ENCODE measurements around the gene ZNF415. TPM values are rescaled to one million over a fixed set of nuclear protein-coding genes. Genes with fewer than 3 reads are reported as not detected.
A peak's percentile ranks its signal among the peaks of the same experiment; 100 is the strongest.
"Not testable (repeated sequence)": the region's sequence is repeated elsewhere in the genome, so short reads cannot be mapped to it uniquely, and the experiment has no call there.

The ZNF415 gene
- total and polyA plus RNA-seq, 9 donors: 9.2 to 13.4 (median 12.5) TPM

DNA sequence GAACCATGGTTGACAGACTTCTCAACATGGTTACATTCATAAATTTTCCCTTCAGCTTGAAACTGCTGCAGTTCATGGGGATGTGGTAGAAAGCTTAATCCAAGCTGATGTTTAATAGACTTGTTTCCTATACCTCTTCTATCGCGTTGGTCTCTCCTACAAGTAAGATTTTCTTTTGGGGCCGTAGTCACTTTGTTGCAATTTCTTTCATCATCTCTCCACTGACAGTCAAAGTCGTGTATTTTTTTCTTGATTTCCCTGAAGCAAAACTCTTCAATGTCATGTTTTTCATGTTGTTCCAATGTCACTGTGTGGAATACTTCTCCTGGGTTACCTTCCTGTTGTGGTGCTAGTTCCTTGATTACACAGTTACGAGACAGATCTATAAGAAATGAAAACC, 23.2 kb downstream of the ZNF415 start:
- WGBS (ENCODE audit: insufficient coverage): 83% methylated on average over 1 of the region's 5 CpGs
- H3K4me1 ChIP-seq (ENCODE audit: control insufficient read depth, insufficient read depth, low read length): no peaks in the 10 kb centered on the region
- no peak overlapping the region for H3K27ac ChIP-seq (ENCODE audit: low read length)
- DNase-seq: no peak
- no peaks in the 10 kb centered on the region for H3K9me3 ChIP-seq (replicated peaks; ENCODE audit: control insufficient read depth, low read depth, low read length)
- no peaks in the 10 kb centered on the region for H3K27me3 ChIP-seq (ENCODE audit: control insufficient read depth, insufficient read depth, low read length)
- peaks cover 26% of the 10 kb centered on the region for H3K36me3 ChIP-seq (ENCODE audit: control insufficient read depth, insufficient read depth, low read length)
- no peak overlapping the region for H3K4me3 ChIP-seq (ENCODE audit: low read length)

DNA sequence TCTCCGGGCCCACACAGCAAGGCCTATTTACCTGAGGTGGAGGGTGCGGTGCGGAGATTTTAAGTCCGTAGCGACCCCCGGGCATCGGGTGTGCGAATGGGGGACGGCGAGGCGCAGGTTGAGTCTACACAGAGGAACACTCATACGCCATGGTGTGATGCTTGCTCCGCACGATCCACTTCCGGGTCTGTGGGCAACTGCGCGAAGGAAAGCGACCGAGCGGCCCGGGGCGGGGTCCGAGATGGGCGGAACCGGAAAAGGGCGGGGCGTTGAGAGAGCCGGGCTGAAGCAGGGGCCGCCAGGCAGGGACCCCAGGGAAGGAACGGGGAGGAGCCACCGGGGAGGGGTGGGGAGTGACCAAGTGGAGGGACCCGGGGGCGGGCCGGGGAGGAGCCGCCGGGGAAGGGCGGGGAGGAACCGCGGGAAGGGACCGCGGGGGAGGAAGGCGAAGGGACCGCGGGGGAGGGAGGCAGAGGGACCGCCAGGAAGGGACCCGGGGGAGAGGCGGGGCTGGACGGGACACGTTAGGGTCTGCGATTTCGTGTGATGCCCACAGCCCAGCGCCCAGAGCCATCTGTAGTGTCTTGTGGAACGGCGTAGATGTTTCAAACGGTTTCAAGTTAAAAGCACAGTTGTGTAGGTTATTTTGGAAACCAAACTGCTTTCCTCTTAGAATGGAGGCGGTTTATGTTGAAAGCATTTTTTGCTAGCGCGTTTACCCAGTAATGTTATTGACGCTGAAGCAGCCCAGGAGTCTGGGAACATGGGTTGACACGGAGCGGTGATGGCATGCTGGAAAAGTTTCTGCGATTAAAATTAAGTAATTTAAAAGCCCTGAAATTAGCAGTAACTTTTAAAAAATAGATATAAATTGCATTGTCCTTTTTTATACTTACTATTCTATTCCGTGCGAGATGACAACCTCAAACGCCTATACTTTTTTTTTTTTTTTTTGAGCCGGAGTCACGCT, 29.2 kb downstream of the ZNF415 start, which contains the start of gene ZNF160:
ZNF160 (minus strand) TSS at position 189 of the 970 bp plus-strand sequence. CDS start 17,146 bp downstream, outside the sequence.
- WGBS (ENCODE audit: insufficient coverage): 2% methylated on average over 59 of the region's 67 CpGs
- Histone ChIP-seq H3K4me3 (ENCODE audit: low read length) (peak within 1 kb of the TSS; percentile 82), H3K4me1 (ENCODE audit: control insufficient read depth, insufficient read depth, low read length) (peaks cover 13% of the 10 kb centered on the region), H3K9me3 (replicated peaks; ENCODE audit: control insufficient read depth, low read depth, low read length) (no peaks in the 10 kb centered on the region), H3K36me3 (ENCODE audit: control insufficient read depth, insufficient read depth, low read length) (peaks cover 12% of the 10 kb centered on the region), H3K27ac (ENCODE audit: low read length) (peak within 1 kb of the TSS; percentile 95), H3K27me3 (ENCODE audit: control insufficient read depth, insufficient read depth, low read length) (no peaks in the 10 kb centered on the region)
- peak; percentile 99 for DNase-seq

DNA sequence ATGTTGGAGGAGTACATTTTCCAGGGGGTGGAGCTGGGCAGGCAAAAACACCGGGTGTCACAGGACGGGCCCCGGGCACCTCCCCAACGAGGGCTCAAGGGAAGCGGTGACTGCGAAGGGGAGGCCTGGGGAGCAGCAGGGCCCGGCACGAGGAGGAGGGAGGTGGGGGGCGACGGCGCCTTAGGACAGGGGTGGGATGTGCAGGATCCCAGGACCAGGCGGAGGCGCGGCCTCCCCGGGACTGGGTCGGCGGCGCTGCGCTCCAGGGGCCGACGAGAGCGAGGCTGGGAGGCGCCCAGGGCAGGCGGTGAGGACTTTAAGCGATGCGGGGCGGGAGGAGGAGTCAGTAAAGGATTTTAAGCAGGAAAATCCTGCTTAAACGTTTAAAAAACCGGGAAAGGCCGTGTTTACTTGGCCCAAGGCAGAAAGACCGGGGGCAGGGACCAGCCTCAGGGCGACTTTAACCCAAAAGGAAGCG, 29.9 kb downstream of the ZNF415 start:
- Histone ChIP-seq H3K4me1 (ENCODE audit: control insufficient read depth, insufficient read depth, low read length) (peaks cover 13% of the 10 kb centered on the region), H3K27ac (ENCODE audit: low read length) (peak overlapping the region; percentile 95), H3K4me3 (ENCODE audit: low read length) (peak overlapping the region; percentile 82), H3K36me3 (ENCODE audit: control insufficient read depth, insufficient read depth, low read length) (peaks cover 15% of the 10 kb centered on the region), H3K9me3 (replicated peaks; ENCODE audit: control insufficient read depth, low read depth, low read length) (no peaks in the 10 kb centered on the region), H3K27me3 (ENCODE audit: control insufficient read depth, insufficient read depth, low read length) (no peaks in the 10 kb centered on the region)
- peak; percentile 52 for DNase-seq
- under 1% methylated on average over 33 of the region's 33 CpGs for WGBS (ENCODE audit: insufficient coverage)

DNA sequence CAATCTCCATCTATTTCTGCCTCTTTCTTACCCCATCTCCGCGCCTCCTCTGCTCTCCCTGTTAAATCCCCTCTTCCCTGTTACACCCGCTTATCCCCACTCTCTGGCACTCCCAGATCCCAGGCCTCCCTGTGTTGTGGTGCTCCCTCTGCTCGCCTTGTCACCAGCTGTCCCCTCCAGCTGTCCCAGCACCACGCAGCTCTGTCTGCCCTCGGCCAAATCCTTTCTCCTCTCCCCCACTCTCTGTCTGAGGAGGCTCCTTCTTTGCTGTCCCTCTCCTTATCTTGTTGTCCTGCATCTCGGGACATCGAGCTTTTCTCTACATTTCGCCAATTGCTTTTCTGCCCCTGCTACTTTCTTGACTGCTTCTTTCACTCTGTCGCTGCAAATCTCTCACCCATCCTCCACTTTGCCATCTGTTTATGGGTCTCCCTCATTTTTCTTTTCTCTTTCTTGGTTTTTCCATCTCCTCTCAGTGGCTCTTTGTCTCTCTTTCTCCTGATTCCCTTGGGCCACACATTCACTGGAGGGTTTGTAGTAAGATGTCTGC, 30.4 kb downstream of the ZNF415 start:
- DNase-seq: peak; percentile 58
- 18% methylated on average over 10 of the region's 10 CpGs for WGBS (ENCODE audit: insufficient coverage)
- Histone ChIP-seq H3K27me3 (ENCODE audit: control insufficient read depth, insufficient read depth, low read length) (no peaks in the 10 kb centered on the region), H3K27ac (ENCODE audit: low read length) (peak overlapping the region; percentile 95), H3K36me3 (ENCODE audit: control insufficient read depth, insufficient read depth, low read length) (peaks cover 16% of the 10 kb centered on the region), H3K9me3 (replicated peaks; ENCODE audit: control insufficient read depth, low read depth, low read length) (no peaks in the 10 kb centered on the region), H3K4me3 (ENCODE audit: low read length) (peak overlapping the region; percentile 82), H3K4me1 (ENCODE audit: control insufficient read depth, insufficient read depth, low read length) (peaks cover 13% of the 10 kb centered on the region)

DNA sequence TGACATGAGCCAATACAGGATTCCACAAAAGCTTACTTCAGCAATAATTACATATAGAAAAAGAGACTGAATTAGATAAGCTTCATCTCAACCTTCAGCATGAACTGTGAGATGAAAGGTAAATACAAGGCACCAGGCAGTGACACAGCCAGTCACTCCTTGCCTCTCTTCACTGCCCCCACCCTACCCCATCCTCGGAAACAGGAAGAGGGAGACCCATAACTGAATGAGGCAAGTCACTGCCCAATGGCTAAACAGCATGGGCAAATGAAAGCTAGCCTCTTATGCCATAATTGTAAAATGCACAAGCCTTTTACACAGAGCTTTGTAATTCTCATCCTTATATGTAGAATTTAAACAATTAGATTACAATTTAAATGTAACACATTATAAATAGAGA, 31.2 kb downstream of the ZNF415 start:
- no peaks in the 10 kb centered on the region for H3K9me3 ChIP-seq (replicated peaks; ENCODE audit: control insufficient read depth, low read depth, low read length)
- H3K27ac ChIP-seq (ENCODE audit: low read length): peak overlapping the region; percentile 95
- peaks cover 16% of the 10 kb centered on the region for H3K36me3 ChIP-seq (ENCODE audit: control insufficient read depth, insufficient read depth, low read length)
- no peak overlapping the region for H3K4me3 ChIP-seq (ENCODE audit: low read length)
- H3K27me3 ChIP-seq (ENCODE audit: control insufficient read depth, insufficient read depth, low read length): no peaks in the 10 kb centered on the region
- no CpG with 5 or more reads among the region's 1 CpG for WGBS (ENCODE audit: insufficient coverage)
- DNase-seq: no peak
- H3K4me1 ChIP-seq (ENCODE audit: control insufficient read depth, insufficient read depth, low read length): peaks cover 13% of the 10 kb centered on the region

DNA sequence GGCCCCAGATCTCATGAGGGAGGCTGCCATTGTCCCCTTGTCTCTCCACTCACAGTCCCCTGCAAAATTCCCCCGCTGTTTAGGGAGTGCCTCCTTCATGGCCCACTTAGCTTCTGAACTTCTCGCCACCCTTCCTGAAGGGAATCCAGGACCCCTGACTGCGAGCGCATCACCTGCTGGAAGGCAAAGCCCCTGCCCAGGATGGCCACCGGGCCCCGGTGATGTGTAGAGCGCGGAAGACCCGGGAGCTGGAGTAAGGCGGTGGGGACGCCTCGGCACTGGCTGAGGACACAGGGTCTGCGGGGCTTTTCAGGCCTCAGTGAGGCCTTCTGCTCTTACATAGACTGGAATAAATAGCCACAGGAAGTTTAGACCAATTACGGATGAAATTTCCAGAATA, 34.1 kb downstream of the ZNF415 start:
- H3K4me3 ChIP-seq (ENCODE audit: low read length); H3K9me3 ChIP-seq (replicated peaks; ENCODE audit: control insufficient read depth, low read depth, low read length); DNase-seq; H3K27me3 ChIP-seq (ENCODE audit: control insufficient read depth, insufficient read depth, low read length); H3K27ac ChIP-seq (ENCODE audit: low read length): not testable (repeated sequence)
- peaks cover 13% of the 10 kb centered on the region for H3K4me1 ChIP-seq (ENCODE audit: control insufficient read depth, insufficient read depth, low read length)
- H3K36me3 ChIP-seq (ENCODE audit: control insufficient read depth, insufficient read depth, low read length): peaks cover 20% of the 10 kb centered on the region
- WGBS (ENCODE audit: insufficient coverage): no CpG with 5 or more reads among the region's 14 CpGs

DNA sequence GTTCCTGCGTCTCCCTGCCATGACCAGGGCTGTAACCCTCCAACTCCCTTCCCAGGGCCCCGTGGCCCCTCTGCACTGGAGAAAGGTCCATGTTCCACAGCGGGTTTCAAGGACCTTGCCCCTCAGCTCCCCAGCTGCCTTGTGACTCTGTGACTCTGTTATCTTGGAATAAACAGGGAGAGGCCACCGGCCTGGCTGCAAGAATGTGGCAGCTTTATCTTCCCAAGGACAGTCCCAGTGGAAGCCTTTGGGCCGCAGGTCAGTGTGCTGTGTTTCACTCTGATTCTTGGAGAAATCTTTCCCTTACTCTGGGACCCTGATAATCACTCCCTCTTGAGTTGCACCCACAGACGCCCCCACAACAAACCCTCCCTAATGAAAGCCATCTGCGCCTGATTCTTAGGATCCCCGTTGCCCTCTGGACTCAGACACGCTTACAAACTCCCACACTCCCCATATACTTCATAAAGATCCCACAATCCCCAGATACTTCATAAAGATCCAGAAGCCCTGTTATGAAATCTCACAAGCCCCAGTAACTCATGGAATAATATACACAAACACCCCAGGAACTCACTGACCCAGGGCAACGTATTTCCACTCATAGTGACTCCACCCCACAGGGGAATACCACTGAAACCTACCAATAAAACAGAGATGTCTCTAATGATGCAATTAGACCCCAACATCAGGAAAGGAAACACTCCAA, 35.6 kb downstream of the ZNF415 start:
- WGBS (ENCODE audit: insufficient coverage): 63% methylated on average over 2 of the region's 10 CpGs

DNA sequence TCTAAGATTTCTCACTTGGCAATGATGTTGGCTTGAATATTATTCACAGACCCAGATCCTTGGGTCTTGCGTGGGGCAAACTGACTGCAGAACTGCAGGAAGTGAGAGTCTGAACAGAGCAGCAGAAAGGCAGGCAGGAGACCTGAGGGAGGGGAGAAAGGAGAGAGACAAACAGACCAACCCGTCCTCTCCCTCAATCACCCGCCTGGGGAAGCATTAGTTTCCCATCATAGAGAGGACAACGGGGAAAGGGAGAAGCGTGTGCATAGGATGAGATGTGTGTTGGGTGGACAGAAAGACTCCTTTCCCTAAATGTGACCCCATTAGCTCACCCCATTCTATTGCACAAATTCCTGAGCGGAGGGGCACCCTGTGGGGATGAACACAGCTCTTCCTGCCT, 36.1 kb downstream of the ZNF415 start:
- H3K4me3 ChIP-seq (ENCODE audit: low read length); H3K4me1 ChIP-seq (ENCODE audit: control insufficient read depth, insufficient read depth, low read length); H3K9me3 ChIP-seq (replicated peaks; ENCODE audit: control insufficient read depth, low read depth, low read length); H3K27me3 ChIP-seq (ENCODE audit: control insufficient read depth, insufficient read depth, low read length); H3K27ac ChIP-seq (ENCODE audit: low read length); DNase-seq: not testable (repeated sequence)
- H3K36me3 ChIP-seq (ENCODE audit: control insufficient read depth, insufficient read depth, low read length): peaks cover 21% of the 10 kb centered on the region
- WGBS (ENCODE audit: insufficient coverage): no CpG with 5 or more reads among the region's 6 CpGs

More for the DNA sequence above, 35.6 kb downstream of the ZNF415 start:
- not testable (repeated sequence) for H3K4me1 ChIP-seq (ENCODE audit: control insufficient read depth, insufficient read depth, low read length); H3K27ac ChIP-seq (ENCODE audit: low read length); H3K27me3 ChIP-seq (ENCODE audit: control insufficient read depth, insufficient read depth, low read length); H3K9me3 ChIP-seq (replicated peaks; ENCODE audit: control insufficient read depth, low read depth, low read length); H3K4me3 ChIP-seq (ENCODE audit: low read length); DNase-seq
- peaks cover 20% of the 10 kb centered on the region for H3K36me3 ChIP-seq (ENCODE audit: control insufficient read depth, insufficient read depth, low read length)

DNA sequence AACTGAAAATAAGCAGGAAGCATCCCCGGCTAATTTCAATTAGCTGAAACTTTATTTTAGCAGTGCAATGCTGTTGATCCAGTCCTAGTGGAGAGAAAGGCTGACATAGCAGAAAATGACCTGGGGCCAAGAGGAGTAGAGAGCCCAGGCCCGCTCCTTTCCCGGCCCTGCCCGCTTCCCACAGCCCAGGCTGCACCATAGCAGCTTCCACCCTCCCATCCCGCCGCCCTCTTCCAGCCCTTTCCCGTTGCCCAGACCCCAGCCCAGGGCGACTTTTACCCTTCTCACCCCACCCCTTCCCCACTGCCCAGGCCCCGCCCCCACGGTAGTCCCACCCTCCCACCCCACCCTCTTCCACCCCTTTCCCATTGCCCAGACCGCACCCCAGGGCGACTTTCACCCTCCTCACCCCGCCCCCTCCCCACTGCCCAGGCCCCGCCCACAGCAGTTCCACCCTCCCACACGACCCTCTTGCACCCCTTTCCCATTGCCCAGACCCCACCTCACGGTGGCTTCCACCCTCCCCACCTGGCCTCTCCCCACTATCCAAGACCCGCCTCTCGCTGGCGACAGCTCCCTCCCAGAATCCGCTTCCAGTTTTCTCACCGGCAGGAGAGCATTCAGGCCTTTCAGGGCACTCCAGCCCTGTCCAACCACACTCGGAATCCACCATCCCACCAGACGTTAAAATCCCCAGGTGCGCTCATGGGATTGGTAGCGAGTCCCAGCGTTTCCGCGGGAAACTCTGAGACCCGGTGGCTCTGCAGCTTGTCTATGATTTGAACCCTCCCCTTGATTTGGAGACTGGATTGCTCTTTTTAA, 37.7 kb downstream of the ZNF415 start:
- no peak for DNase-seq
- H3K9me3 ChIP-seq (replicated peaks; ENCODE audit: control insufficient read depth, low read depth, low read length): no peaks in the 10 kb centered on the region
- no peak overlapping the region for H3K27ac ChIP-seq (ENCODE audit: low read length)
- no peak overlapping the region for H3K4me3 ChIP-seq (ENCODE audit: low read length)
- no peaks in the 10 kb centered on the region for H3K27me3 ChIP-seq (ENCODE audit: control insufficient read depth, insufficient read depth, low read length)
- H3K36me3 ChIP-seq (ENCODE audit: control insufficient read depth, insufficient read depth, low read length): peaks cover 37% of the 10 kb centered on the region
- 62% methylated on average over 24 of the region's 29 CpGs for WGBS (ENCODE audit: insufficient coverage)
- no peaks in the 10 kb centered on the region for H3K4me1 ChIP-seq (ENCODE audit: control insufficient read depth, insufficient read depth, low read length)
